K562 (cell line): ENCODE results near the gene BPHL. TPM values are rescaled to one million over a fixed set of nuclear protein-coding genes. Genes with fewer than 3 reads are reported as not detected.

Experiments used
- CCAR2 ChIP-seq: fragments of 200-400 bp; formaldehyde crosslinking; IDR thresholded peaks from 2 replicates; pipeline ENCODE4 v1.6.1; 2017; ENCODE audit warnings: mild to moderate bottlenecking, low read depth, low read length
- JUN ChIP-seq, 2 experiments: sonication (generic) in 1 of 2; formaldehyde crosslinking in 1 of 2; IDR thresholded peaks; 2 replicates each; pipeline versions ENCODE4 v1.6.1 to v1.8.0; 2012 to 2022; ENCODE audit warnings: borderline replicate concordance in 2 of 2, mild to moderate bottlenecking in 2 of 2, improper control_type of control experiment in 1 of 2, low read depth in 1 of 2, low read length in 1 of 2, missing genetic modification reagents in 1 of 2
- TAF1 ChIP-seq: IDR thresholded peaks from 2 replicates; pipeline ENCODE4 v1.6.1; 2011; ENCODE audit warnings: mild to moderate bottlenecking, low read length, moderate library complexity; ENCODE audit not compliant: insufficient read depth, control insufficient read depth, severe bottlenecking; ENCODE audit errors: extremely low read depth
- TOE1 ChIP-seq, 2 experiments: fragments of 450-650 bp in 1 of 2; sonication (generic) in 1 of 2; formaldehyde crosslinking in 1 of 2; IDR thresholded peaks; 2 replicates each; pipeline versions ENCODE4 v1.7.1 to v1.8.0; 2016 to 2022; ENCODE audit warnings: borderline replicate concordance in 2 of 2, mild to moderate bottlenecking in 2 of 2, antibody characterized with exemption in 1 of 2, inconsistent platforms in 1 of 2, low read depth in 1 of 2, missing genetic modification reagents in 1 of 2, moderate library complexity in 1 of 2
- YY1 ChIP-seq, 3 experiments: IDR thresholded peaks; 2 replicates each; pipeline ENCODE4 v1.6.1; 2011; ENCODE audit warnings: low read length in 2 of 3, mild to moderate bottlenecking in 2 of 3, moderate library complexity in 2 of 3, borderline replicate concordance in 1 of 3, control low read depth in 1 of 3, low read depth in 1 of 3; ENCODE audit not compliant: insufficient read depth in 3 of 3, insufficient replicate concordance in 2 of 3, control insufficient read depth in 1 of 3, insufficient read length in 1 of 3; ENCODE audit errors: extremely low read depth in 1 of 3
- ZBED1 ChIP-seq: IDR thresholded peaks from 2 replicates; pipeline ENCODE4 v1.6.1; 2014
- polyA plus RNA-seq, 8 experiments: library from polyadenylated mRNA; depleted of rRNA in 4 of 8; stranded (reverse) in 5 of 8; unstranded in 3 of 8; fragments of >200 nt; fragmentation: Nextera tagmentation in 2 of 8; fragmentation: Illumina TruSeq in 1 of 8; extraction: Ambion mirVana in 2 of 8; extraction: Trizol in 1 of 8; gene quantifications; 2 replicates each; pipeline versions ENCODE4 v1.2.1 to v1.2.3, GENCODE V29; 2011 to 2014; ENCODE audit warnings: inconsistent platforms in 1 of 8, missing spikeins in 1 of 8
- total RNA-seq, 7 experiments: library from RNA; depleted of rRNA in 6 of 7; stranded (reverse); fragments of >200 nt in 6 of 7; fragmentation: Illumina TruSeq in 2 of 7; extraction: Trizol in 2 of 7; gene quantifications; 2 replicates each; pipeline versions ENCODE4 v1.2.1 to v1.2.3, GENCODE V29; 2011 to 2021; ENCODE audit warnings: low replicate concordance in 1 of 7
- TF ChIP-seq, protein P1 (sequence below): fragments of 250-450 bp; sonication (Bioruptor Pico); IDR thresholded peaks from 2 replicates; pipeline ENCODE4 v1.5.0; 2021; ENCODE audit warnings: mild to moderate bottlenecking, moderate library complexity
- TF ChIP-seq, protein P2 (sequence below): fragments of 250-450 bp; sonication (Bioruptor Pico); IDR thresholded peaks from 2 replicates; pipeline ENCODE4 v1.8.0; 2021; ENCODE audit warnings: borderline replicate concordance, mild to moderate bottlenecking, moderate library complexity; ENCODE audit not compliant: poor library complexity, severe bottlenecking

Gene BPHL
- total and polyA plus RNA-seq, 9 of the 15 experiments (the other 6 are each of a cell fraction or from before 2014, with no cell fraction given) = 3.5 to 17.4 (median 8.2) TPM

DNA sequence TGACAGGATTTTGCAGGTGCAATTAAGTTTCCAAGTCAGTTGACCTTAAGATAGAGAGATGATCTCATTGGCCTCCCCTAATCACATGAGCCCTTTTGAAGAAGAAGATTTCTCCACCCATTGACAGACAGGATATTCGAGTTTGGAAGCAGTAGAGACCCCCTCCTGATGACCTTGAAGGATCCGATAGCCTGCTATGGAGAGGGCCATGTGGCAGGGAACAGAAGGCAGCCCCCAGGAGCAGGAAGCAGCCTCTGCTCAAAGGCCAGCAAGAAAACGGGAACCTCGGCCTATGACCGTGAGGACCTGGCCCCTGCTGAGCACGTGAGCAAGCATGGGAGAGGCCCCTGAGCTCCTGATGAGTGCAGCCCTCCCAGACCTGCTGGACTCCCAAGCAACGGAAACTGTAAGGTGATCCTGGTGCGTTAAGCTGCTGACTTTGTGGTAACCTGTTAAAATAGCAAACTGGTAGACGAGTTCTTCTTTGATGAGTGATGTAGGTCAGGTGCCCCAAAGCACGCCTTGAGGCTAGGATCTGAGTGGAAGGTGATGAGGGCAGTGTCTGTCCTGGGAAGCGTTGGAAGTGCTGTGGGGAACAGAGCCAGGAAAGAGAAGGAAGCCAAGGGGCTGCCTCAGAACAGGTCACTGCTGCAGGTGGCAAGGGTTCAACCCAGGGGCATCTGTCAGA is 57.3 kb downstream of the BPHL start (continued):
- TF ChIP-seq, protein P1, sequence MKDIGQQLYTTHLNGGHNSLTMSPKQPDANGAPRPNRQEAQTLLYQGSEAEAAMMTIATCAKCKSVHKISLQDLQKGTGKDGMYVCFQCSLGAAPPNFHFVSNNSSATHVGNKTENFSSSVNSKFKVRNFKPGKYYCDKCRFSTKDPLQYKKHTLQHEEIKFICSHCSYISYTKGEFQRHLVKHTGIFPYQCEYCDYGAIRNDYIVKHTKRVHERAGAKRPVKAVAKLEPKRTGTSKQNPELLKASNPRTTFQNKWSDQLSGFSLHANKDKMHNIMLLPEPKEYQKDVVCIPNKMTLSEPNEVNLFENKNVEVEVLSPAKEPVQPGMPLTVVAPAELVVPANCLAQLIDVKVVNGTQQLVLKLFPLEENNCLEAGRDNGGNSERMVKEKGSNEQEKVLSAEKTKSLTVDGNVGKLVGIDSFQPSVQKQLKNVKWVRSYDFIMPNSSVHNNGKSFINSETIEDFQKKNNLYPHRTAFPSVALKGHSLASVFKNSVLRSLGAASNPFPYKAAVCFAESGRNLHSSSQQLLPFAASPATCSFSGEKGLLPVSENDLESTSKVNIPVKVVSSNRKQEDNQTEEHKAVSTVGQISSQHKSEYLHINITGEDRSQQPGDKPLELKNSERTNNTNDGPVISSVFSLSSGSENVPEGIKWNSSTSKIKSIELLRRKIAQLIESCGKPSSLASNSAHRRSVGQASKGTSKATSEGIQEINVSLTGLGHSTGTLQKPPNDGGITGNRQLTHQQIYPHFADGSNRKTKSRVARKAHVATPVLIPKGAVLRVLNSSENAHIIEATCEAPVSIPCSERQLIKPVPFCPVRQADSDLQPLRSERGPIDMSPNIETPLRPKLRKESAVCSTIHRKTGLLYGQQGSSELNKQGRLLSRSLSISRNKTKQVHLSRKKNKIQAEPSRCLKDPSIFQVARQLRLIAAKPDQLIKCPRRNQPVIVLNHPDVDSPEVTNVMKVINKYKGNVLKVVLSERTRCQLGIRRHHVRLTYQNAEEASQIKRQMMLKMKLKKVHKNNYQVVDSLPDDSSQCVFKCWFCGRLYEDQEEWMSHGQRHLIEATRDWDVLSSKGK (CRISPR knock-in tag) = no peak
- TF ChIP-seq JUN (IDR thresholded peaks at IDR 0.05; ENCODE audit: borderline replicate concordance, low read depth, low read length) (no peak), JUN (CRISPR knock-in tag; IDR thresholded peaks at IDR 0.05; ENCODE audit: borderline replicate concordance) (no peak), TAF1 (no peak), CCAR2 (no peak), TOE1 (IDR thresholded peaks at IDR 0.05; ENCODE audit: borderline replicate concordance) (no peak), TOE1 (CRISPR knock-in tag; IDR thresholded peaks at IDR 0.05; ENCODE audit: borderline replicate concordance, low read depth) (no peak), ZBED1 (no peak), YY1 (IDR thresholded peaks at IDR 0.05; ENCODE audit: borderline replicate concordance in 1 of 3, control insufficient read depth in 1 of 3, extremely low read depth in 1 of 3, insufficient read depth in 3 of 3, insufficient read length in 1 of 3, insufficient replicate concordance in 2 of 3, low read depth in 1 of 3, low read length in 2 of 3) (no peak)
- TF ChIP-seq, protein P2, sequence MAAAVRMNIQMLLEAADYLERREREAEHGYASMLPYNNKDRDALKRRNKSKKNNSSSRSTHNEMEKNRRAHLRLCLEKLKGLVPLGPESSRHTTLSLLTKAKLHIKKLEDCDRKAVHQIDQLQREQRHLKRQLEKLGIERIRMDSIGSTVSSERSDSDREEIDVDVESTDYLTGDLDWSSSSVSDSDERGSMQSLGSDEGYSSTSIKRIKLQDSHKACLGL (CRISPR knock-in tag) = no peak
